BLaER1 treated with 17β-estradiol and CSF1 and Interleukin-3, amounts not matched to agents 10 nM and 100 nM (cell line): ENCODE results near the gene ASPDH.

Experiments used
- H3K27ac ChIP-seq, 11 experiments: shearing (Covaris generic); formaldehyde crosslinking; 2 replicates each; pipeline ENCODE4 v1.8.1; 2022
- H3K27me3 ChIP-seq, 11 experiments: shearing (Covaris generic); formaldehyde crosslinking; 2 replicates each; pipeline ENCODE4 v1.8.1; 2022
- H3K36me3 ChIP-seq, 11 experiments: shearing (Covaris generic); formaldehyde crosslinking; 2 replicates each; pipeline ENCODE4 v1.8.1; 2022
- H3K4me1 ChIP-seq, 10 experiments: shearing (Covaris generic); formaldehyde crosslinking; 2 replicates each; pipeline ENCODE4 v1.8.1; 2022
- H3K4me2 ChIP-seq, 11 experiments: shearing (Covaris generic); formaldehyde crosslinking; 2 replicates each; pipeline ENCODE4 v1.8.1; 2022
- H3K4me3 ChIP-seq, 10 experiments: shearing (Covaris generic); formaldehyde crosslinking; 2 replicates each; pipeline ENCODE4 v1.8.1; 2022
- H3K9ac ChIP-seq, 11 experiments: shearing (Covaris generic); formaldehyde crosslinking; 2 replicates each; pipeline ENCODE4 v1.8.1; 2022
- H3K9me3 ChIP-seq, 11 experiments: shearing (Covaris generic); formaldehyde crosslinking; replicated peaks in 1 of 11; 2 replicates each; pipeline ENCODE4 v1.8.1; 2022
- H4K20me1 ChIP-seq, 11 experiments: shearing (Covaris generic); formaldehyde crosslinking; 2 replicates each; pipeline ENCODE4 v1.8.1; 2022
- Cebpa-rat ChIP-seq, 11 experiments: shearing (Covaris generic); IDR thresholded peaks; 2 replicates each; pipeline ENCODE4 v1.8.1; 2022

The ASPDH gene

DNA sequence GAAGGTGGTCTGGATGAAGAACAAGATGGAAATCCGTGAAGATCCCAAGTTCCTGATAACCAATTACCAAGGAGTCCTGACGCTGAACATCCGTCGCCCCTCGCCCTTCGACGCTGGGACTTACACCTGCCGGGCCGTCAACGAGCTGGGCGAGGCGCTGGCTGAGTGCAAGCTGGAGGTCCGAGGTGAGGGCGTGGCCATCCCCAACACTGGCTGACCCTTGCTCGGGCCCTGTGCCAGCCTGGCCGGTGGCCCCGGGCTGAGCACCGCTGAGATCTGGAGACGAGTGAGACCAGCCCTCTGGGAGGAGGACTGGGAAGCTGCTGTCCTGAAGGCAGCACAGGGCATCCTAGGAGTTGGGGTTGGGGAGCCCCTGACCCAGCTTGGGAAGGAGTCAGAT lies 49.4 kb downstream of the ASPDH start:
- Histone ChIP-seq H3K9ac (no peak overlapping the region), H3K36me3 (no peaks in the 10 kb centered on the region), H3K27me3 (no peaks in the 10 kb centered on the region), H3K27ac (no peak overlapping the region), H3K4me2 (no peak overlapping the region), H3K4me3 (no peak overlapping the region), H3K4me1 (peaks cover 14 to 37% (median 25%) of the 10 kb centered on the region in 10 experiments), H3K9me3 (no peaks in the 10 kb centered on the region), H4K20me1 (no peaks in the 10 kb centered on the region)
- no peak for TF ChIP-seq Cebpa-rat (IDR thresholded peaks at IDR 0.05)

DNA sequence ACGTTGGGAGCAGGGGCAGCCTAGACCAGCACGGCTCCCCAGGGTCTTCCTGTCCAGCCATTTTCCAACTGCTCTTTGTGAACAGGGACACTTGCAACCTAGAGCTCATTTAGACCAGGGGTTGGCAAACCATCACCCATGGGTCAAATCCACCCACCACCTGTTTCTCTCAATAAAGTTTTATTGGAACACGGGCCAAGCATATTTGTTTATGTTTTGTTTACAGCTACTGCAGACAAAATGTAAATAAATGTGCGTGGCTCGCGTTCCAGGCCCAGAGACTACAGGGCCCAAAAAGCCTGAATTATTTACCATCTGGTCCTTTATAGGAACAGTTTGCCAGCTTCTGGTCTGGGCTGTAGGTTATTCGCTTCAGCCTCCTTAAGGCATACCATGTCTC lies 50.7 kb downstream of the ASPDH start:
- Histone ChIP-seq H3K4me2 (no peak overlapping the region), H4K20me1 (no peaks in the 10 kb centered on the region), H3K36me3 (no peaks in the 10 kb centered on the region), H3K9me3 (no peaks in the 10 kb centered on the region), H3K27me3 (no peaks in the 10 kb centered on the region), H3K9ac (no peak overlapping the region), H3K4me3 (no peak overlapping the region), H3K27ac (no peak overlapping the region), H3K4me1 (peaks cover 14 to 33% (median 25%) of the 10 kb centered on the region in 10 experiments)
- TF ChIP-seq Cebpa-rat (IDR thresholded peaks at IDR 0.05): no peak
